Liver (tissue), 9 donors: ENCODE results near the gene SIRT7. TPM values are rescaled to one million over a fixed set of nuclear protein-coding genes. Genes with fewer than 3 reads are reported as not detected.

Experiments
- DNase-seq: peaks from one replicate; pipeline ENCODE4 v3.0.0-alpha.2; 2017; ENCODE audit warnings: low spot score
- H3K27ac ChIP-seq, 2 donors: one replicate each; pipeline ENCODE4 v1.7.0; 2013; ENCODE audit warnings: inconsistent platforms in 2 of 2, low read length in 2 of 2, control low read depth in 1 of 2, low read depth in 1 of 2, mild to moderate bottlenecking in 1 of 2
- H3K27me3 ChIP-seq, 4 donors: one replicate each; pipeline versions ENCODE4 v1.6.1 to v1.7.0; 2013; ENCODE audit warnings: low read length in 3 of 4, inconsistent platforms in 1 of 4, mild to moderate bottlenecking in 1 of 4, moderate library complexity in 1 of 4; ENCODE audit not compliant: control insufficient read depth in 4 of 4, insufficient read depth in 4 of 4
- H3K36me3 ChIP-seq, 4 donors: one replicate each; pipeline versions ENCODE4 v1.6.1 to v1.7.0; 2013; ENCODE audit warnings: low read length in 3 of 4, mild to moderate bottlenecking in 3 of 4, low read depth in 1 of 4, moderate library complexity in 1 of 4; ENCODE audit not compliant: control insufficient read depth in 4 of 4, insufficient read depth in 3 of 4
- H3K4me1 ChIP-seq, 4 donors: one replicate each; pipeline versions ENCODE4 v1.6.1 to v1.7.0; 2013; ENCODE audit warnings: low read length in 3 of 4, mild to moderate bottlenecking in 3 of 4, moderate library complexity in 1 of 4; ENCODE audit not compliant: control insufficient read depth in 4 of 4, insufficient read depth in 4 of 4
- H3K4me3 ChIP-seq, 3 donors: one replicate each; pipeline versions ENCODE4 v1.6.1 to v1.7.0; 2013; ENCODE audit warnings: low read length in 3 of 3, control low read depth in 1 of 3, low read depth in 1 of 3, mild to moderate bottlenecking in 1 of 3
- H3K9ac ChIP-seq, 2 donors: one replicate each; pipeline ENCODE4 v1.7.0; 2013; ENCODE audit warnings: low read length in 2 of 2, mild to moderate bottlenecking in 2 of 2, moderate library complexity in 2 of 2, control low read depth in 1 of 2, low read depth in 1 of 2
- H3K9me3 ChIP-seq, 4 donors: one replicate each; pipeline versions ENCODE4 v1.6.1 to v1.7.0; 2013; ENCODE audit warnings: low read length in 3 of 4; ENCODE audit not compliant: control insufficient read depth in 4 of 4
- CTCF ChIP-seq: fragments of 150-350 bp; IDR thresholded peaks from 2 replicates; pipeline ENCODE4 v1.5.1; 2017; ENCODE audit warnings: improper control_type of control experiment, low read depth, low read length; ENCODE audit not compliant: missing input control
- EGR1 ChIP-seq, 2 donors: IDR thresholded peaks; 2 replicates each; pipeline ENCODE4 v1.6.1; 2016 to 2018; ENCODE audit warnings: antibody characterized with exemption in 2 of 2, low read depth in 2 of 2
- FOXA1 ChIP-seq: IDR thresholded peaks from 2 replicates; pipeline ENCODE4 v1.6.1; 2016; ENCODE audit warnings: antibody characterized with exemption
- FOXA2 ChIP-seq: IDR thresholded peaks from 2 replicates; pipeline ENCODE4 v1.6.1; 2016; ENCODE audit warnings: antibody characterized with exemption
- GABPA ChIP-seq, 2 donors: IDR thresholded peaks in 1 of 2; conservative IDR thresholded peaks in 1 of 2; 2 replicates each; pipeline ENCODE4 v1.6.1; 2016; ENCODE audit warnings: antibody characterized with exemption in 2 of 2, mild to moderate bottlenecking in 1 of 2, moderate library complexity in 1 of 2
- HNF4A ChIP-seq, 2 donors: conservative IDR thresholded peaks; 2 replicates each; pipeline ENCODE4 v1.6.1; 2016; ENCODE audit warnings: antibody characterized with exemption in 2 of 2, mild to moderate bottlenecking in 2 of 2
- HNF4G ChIP-seq: IDR thresholded peaks from 2 replicates; pipeline ENCODE4 v1.6.1; 2016; ENCODE audit warnings: antibody characterized with exemption
- JUND ChIP-seq, 2 donors: IDR thresholded peaks; 2 replicates each; pipeline ENCODE4 v1.6.1; 2016; ENCODE audit warnings: antibody characterized with exemption in 2 of 2
- MAX ChIP-seq: IDR thresholded peaks from 2 replicates; pipeline ENCODE4 v1.6.1; 2016; ENCODE audit warnings: antibody characterized with exemption
- NR2F2 ChIP-seq: IDR thresholded peaks from 2 replicates; pipeline ENCODE4 v1.6.1; 2016; ENCODE audit warnings: antibody characterized with exemption
- RAD21 ChIP-seq, 2 donors: IDR thresholded peaks; 2 replicates each; pipeline ENCODE4 v1.6.1; 2016; ENCODE audit warnings: antibody characterized with exemption in 2 of 2, mild to moderate bottlenecking in 2 of 2
- RXRA ChIP-seq, 2 donors: IDR thresholded peaks; 2 replicates each; pipeline ENCODE4 v1.6.1; 2017 to 2018; ENCODE audit warnings: antibody characterized with exemption in 2 of 2, mild to moderate bottlenecking in 1 of 2
- SP1 ChIP-seq: IDR thresholded peaks from 2 replicates; pipeline ENCODE4 v1.6.1; 2018; ENCODE audit warnings: antibody characterized with exemption, mild to moderate bottlenecking
- TAF1 ChIP-seq: conservative IDR thresholded peaks from 2 replicates; pipeline ENCODE4 v1.6.1; 2016; ENCODE audit warnings: antibody characterized with exemption, mild to moderate bottlenecking
- YY1 ChIP-seq: IDR thresholded peaks from 2 replicates; pipeline ENCODE4 v1.6.1; 2016; ENCODE audit warnings: antibody characterized with exemption, mild to moderate bottlenecking
- ZBTB33 ChIP-seq: IDR thresholded peaks from 2 replicates; pipeline ENCODE4 v1.6.1; 2016; ENCODE audit warnings: antibody characterized with exemption
- WGBS: extraction: QIAGEN DNeasy Blood & Tissue Kit; methylation state at CpG from one replicate; pipeline ENCODE4 v1.1.7; 2013; 5-methylcytosine and 5-hydroxymethylcytosine counted together
- polyA plus RNA-seq, 2 donors: library from polyadenylated mRNA; stranded (reverse) in 1 of 2; unstranded in 1 of 2; fragments of 200-250 nt in 1 of 2; fragments of >200 nt in 1 of 2; fragmentation: Nextera tagmentation in 1 of 2; extraction: Ambion mirVana in 1 of 2; gene quantifications; one replicate each; pipeline versions ENCODE4 v1.2.1 to v1.2.3, GENCODE V29; 2013 to 2015
- total RNA-seq, 2 donors: library from RNA; depleted of rRNA; stranded (reverse); fragments of >200 nt; gene quantifications; one replicate each; pipeline ENCODE4 v1.2.3, GENCODE V29; 2014
- donor health status: healthy.
- donor health status: healthy.
- donor health status: healthy.
- donor health status: healthy.
- donor health status: healthy.

Gene SIRT7
- total and polyA plus RNA-seq, 4 donors: 7.1 to 16.5 (median 11.5) TPM

- no peaks in the 10 kb centered on the region for H3K9me3 ChIP-seq
- H3K27me3 ChIP-seq: no peaks in the 10 kb centered on the region
- H3K27ac ChIP-seq: peak overlapping the region in 1 of 2 donors; percentile 58
- no peak overlapping the region for H3K9ac ChIP-seq
- DNase-seq: no peak
- H3K36me3 ChIP-seq: no peaks in the 10 kb centered on the region
- TF ChIP-seq GABPA (IDR thresholded peaks at IDR 0.05 in 1 of 2, conservative IDR thresholded peaks at IDR 0.05 in 1 of 2): no peak
- no peak for TF ChIP-seq TAF1
- no peak for TF ChIP-seq FOXA1
- no peak for TF ChIP-seq HNF4A (conservative IDR thresholded peaks at IDR 0.05)
- TF ChIP-seq FOXA2: no peak
- no peak for TF ChIP-seq RXRA (IDR thresholded peaks at IDR 0.05)
- no peak for TF ChIP-seq YY1
- no peak for TF ChIP-seq ZBTB33
- no peak for TF ChIP-seq EGR1 (IDR thresholded peaks at IDR 0.05; ENCODE audit: low read depth in 2 of 2)
- TF ChIP-seq SP1: no peak
- no peak for TF ChIP-seq JUND (IDR thresholded peaks at IDR 0.05)
- TF ChIP-seq CTCF: no peak
- TF ChIP-seq RAD21 (IDR thresholded peaks at IDR 0.05): no peak
- TF ChIP-seq NR2F2: no peak
- 59% methylated on average over 41 of the region's 41 CpGs for WGBS
- no peak overlapping the region for H3K4me3 ChIP-seq
- H3K4me1 ChIP-seq: peaks cover 8 to 37% (median 18%) of the 10 kb centered on the region in 4 donors
Observed at GRCh38 chr17:81966343-81967243, 48.6 kb upstream of the SIRT7 start.

GRCh38 chr17:81964081-81964849 is 46.3 kb upstream of the SIRT7 start:
- Histone ChIP-seq H3K27me3 (no peaks in the 10 kb centered on the region), H3K4me3 (no peak overlapping the region), H3K9ac (no peak overlapping the region), H3K27ac (no peak overlapping the region), H3K9me3 (no peaks in the 10 kb centered on the region), H3K4me1 (peaks cover 12 to 40% (median 25%) of the 10 kb centered on the region in 4 donors), H3K36me3 (no peaks in the 10 kb centered on the region)
- no peak for TF ChIP-seq HNF4A (conservative IDR thresholded peaks at IDR 0.05)
- no peak for TF ChIP-seq HNF4G
- no peak for TF ChIP-seq SP1
- no peak for TF ChIP-seq NR2F2
- TF ChIP-seq YY1: no peak
- no peak for TF ChIP-seq MAX
- TF ChIP-seq JUND (IDR thresholded peaks at IDR 0.05): no peak
- TF ChIP-seq RAD21 (IDR thresholded peaks at IDR 0.05): no peak
- 72% methylated on average over 22 of the region's 22 CpGs for WGBS
- no peak for DNase-seq
